HG02938 (cell line): ENCODE data around the gene ZCCHC10.

ENCODE experiments used
- ATAC-seq: cut with Tn5 transposase; IDR thresholded peaks from one replicate; pipeline ENCODE4 v1.9.1; 2021; ENCODE audit warnings: mild to moderate bottlenecking, moderate library complexity; ENCODE audit not compliant: unreplicated experiment

Gene ZCCHC10

GRCh38 chr5:133025804-133026663 is at the start of gene ZCCHC10:
ZCCHC10 (minus strand) TSS chr5:133026549; CDS start chr5:133026537, 12 bp downstream.
- ATAC-seq: peak; percentile 92

GRCh38 chr5:133075572-133076536 is 49.5 kb upstream of the ZCCHC10 start:
- no peak for ATAC-seq

GRCh38 chr5:133072021-133072420 is 45.7 kb upstream of the ZCCHC10 start:
- no peak for ATAC-seq

- no peak for ATAC-seq
These were observed 39.7 kb upstream of the ZCCHC10 start for GRCh38 chr5:133066045-133066444.

GRCh38 chr5:133065471-133065870 is 39.1 kb upstream of the ZCCHC10 start:
- ATAC-seq: no peak

- no peak for ATAC-seq
These were observed 37.6 kb upstream of the ZCCHC10 start for GRCh38 chr5:133063965-133064364.

- no peak for ATAC-seq
These were observed 35.9 kb upstream of the ZCCHC10 start for GRCh38 chr5:133062276-133062675.

GRCh38 chr5:133059621-133060020 is 33.3 kb upstream of the ZCCHC10 start:
- no peak for ATAC-seq

GRCh38 chr5:133056891-133057290 is 30.5 kb upstream of the ZCCHC10 start:
- ATAC-seq: no peak

GRCh38 chr5:133054697-133055471 is 28.5 kb upstream of the ZCCHC10 start:
- ATAC-seq: no peak

GRCh38 chr5:133053448-133053847 is 27.1 kb upstream of the ZCCHC10 start:
- no peak for ATAC-seq

GRCh38 chr5:133052317-133053175 is 26.2 kb upstream of the ZCCHC10 start:
- peak; percentile 28 for ATAC-seq

GRCh38 chr5:133051542-133052316 is 25.4 kb upstream of the ZCCHC10 start, which contains the start of gene HSPA4:
HSPA4 (plus strand) TSS chr5:133052013; CDS start chr5:133052251, 238 bp downstream.
- peak; percentile 77 for ATAC-seq

- ATAC-seq: no peak
These were observed 24.8 kb upstream of the ZCCHC10 start for GRCh38 chr5:133051061-133051541.

- no peak for ATAC-seq
These were observed 24.2 kb upstream of the ZCCHC10 start for GRCh38 chr5:133050521-133050920.

GRCh38 chr5:133049726-133050048 is 23.3 kb upstream of the ZCCHC10 start:
- no peak for ATAC-seq

GRCh38 chr5:133048993-133049725 is 22.8 kb upstream of the ZCCHC10 start:
- ATAC-seq: no peak

- ATAC-seq: no peak
These were observed 21.1 kb upstream of the ZCCHC10 start for GRCh38 chr5:133047404-133047803.
